ENCODE data around the gene UTP15.
A peak's percentile ranks its signal among the peaks of the same experiment; 100 is the strongest.

Gene UTP15

GRCh38 chr5:73587923-73588322 lies 22.4 kb downstream of the UTP15 start:
- Histone ChIP-seq H3K27me3 (ENCODE audit: control insufficient read depth in 3 of 3, insufficient read depth in 3 of 3, low read depth in 1 of 3, low read length in 3 of 3) (no peaks in the 10 kb centered on the region), H3K23ac (ENCODE audit: low read depth, low read length, poor library complexity) (no peak overlapping the region), H2BK5ac (ENCODE audit: low read length) (no peak overlapping the region), H4K91ac (ENCODE audit: low read depth, low read length, poor library complexity) (no peak overlapping the region), H2AK5ac (ENCODE audit: low read depth, low read length) (no peak overlapping the region), H2BK15ac (ENCODE audit: low read length) (no peak overlapping the region), H3K14ac (ENCODE audit: low read length) (no peak overlapping the region), H3K4me3 (ENCODE audit: low read length in 2 of 2) (no peak overlapping the region), H3K27ac (replicated peaks; ENCODE audit: low read length) (no peak overlapping the region), H2BK12ac (ENCODE audit: low read length) (no peak overlapping the region), H3K9me3 (replicated peaks in 1 of 2; ENCODE audit: control insufficient read depth in 2 of 2, insufficient read depth in 1 of 2, low read depth in 1 of 2, low read length in 2 of 2) (no peaks in the 10 kb centered on the region), H3K79me1 (ENCODE audit: low read depth, low read length) (no peaks in the 10 kb centered on the region), H3K36me3 (replicated peaks in 1 of 2; ENCODE audit: control insufficient read depth in 2 of 2, insufficient read depth in 2 of 2, low read length in 2 of 2) (peaks cover 0 to 6% of the 10 kb centered on the region in 2 donors), H3K4me1 (ENCODE audit: control insufficient read depth in 2 of 2, insufficient read depth in 1 of 2, low read depth in 1 of 2, low read length in 2 of 2) (no peaks in the 10 kb centered on the region), H3K4ac (ENCODE audit: low read length) (no peak overlapping the region), H2AFZ (ENCODE audit: low read length) (no peak overlapping the region), H2BK120ac (ENCODE audit: low read depth, low read length) (no peak overlapping the region), H3K18ac (ENCODE audit: low read length) (no peak overlapping the region), H4K8ac (ENCODE audit: low read depth, low read length) (no peak overlapping the region), H3K4me2 (ENCODE audit: insufficient read depth, low read length, poor library complexity, severe bottlenecking) (no peak overlapping the region), H3K9ac (ENCODE audit: low read depth, low read length, poor library complexity) (no peak overlapping the region)
- WGBS, 2 donors (ENCODE audit: extremely low coverage in 2 of 2, insufficient read length in 2 of 2, insufficient replicate concordance in 1 of 2), result no CpG with 5 or more reads among the region's 1 CpG
- no peak for DNase-seq (ENCODE audit: low spot score)

- H3K18ac ChIP-seq (ENCODE audit: low read length), result no peak overlapping the region
- H4K8ac ChIP-seq (ENCODE audit: low read depth, low read length), result no peak overlapping the region
- no peak overlapping the region for H2BK15ac ChIP-seq (ENCODE audit: low read length)
- H2BK12ac ChIP-seq (ENCODE audit: low read length), result no peak overlapping the region
- no peak overlapping the region for H2AK5ac ChIP-seq (ENCODE audit: low read depth, low read length)
- H3K9me3 ChIP-seq (replicated peaks in 1 of 2; ENCODE audit: control insufficient read depth in 2 of 2, insufficient read depth in 1 of 2, low read depth in 1 of 2, low read length in 2 of 2), result no peaks in the 10 kb centered on the region
- no peaks in the 10 kb centered on the region for H3K27me3 ChIP-seq (ENCODE audit: control insufficient read depth in 3 of 3, insufficient read depth in 3 of 3, low read depth in 1 of 3, low read length in 3 of 3)
- H2BK5ac ChIP-seq (ENCODE audit: low read length), result no peak overlapping the region
- H3K4me2 ChIP-seq (ENCODE audit: insufficient read depth, low read length, poor library complexity, severe bottlenecking), result no peak overlapping the region
- no peak overlapping the region for H3K14ac ChIP-seq (ENCODE audit: low read length)
- no peaks in the 10 kb centered on the region for H3K4me1 ChIP-seq (ENCODE audit: control insufficient read depth in 2 of 2, insufficient read depth in 1 of 2, low read depth in 1 of 2, low read length in 2 of 2)
- H2AFZ ChIP-seq (ENCODE audit: low read length), result no peak overlapping the region
- no peak overlapping the region for H3K4me3 ChIP-seq (ENCODE audit: low read length in 2 of 2)
- H3K27ac ChIP-seq (replicated peaks; ENCODE audit: low read length), result no peak overlapping the region
- no CpG with 5 or more reads among the region's 4 CpGs for WGBS, 2 donors (ENCODE audit: extremely low coverage in 2 of 2, insufficient read length in 2 of 2, insufficient replicate concordance in 1 of 2)
- peak; percentile 72 for DNase-seq (ENCODE audit: low spot score)
- no peak overlapping the region for H4K91ac ChIP-seq (ENCODE audit: low read depth, low read length, poor library complexity)
- no peak overlapping the region for H3K9ac ChIP-seq (ENCODE audit: low read depth, low read length, poor library complexity)
- no peak overlapping the region for H2BK120ac ChIP-seq (ENCODE audit: low read depth, low read length)
- no peaks in the 10 kb centered on the region for H3K79me1 ChIP-seq (ENCODE audit: low read depth, low read length)
- H3K36me3 ChIP-seq (replicated peaks in 1 of 2; ENCODE audit: control insufficient read depth in 2 of 2, insufficient read depth in 2 of 2, low read length in 2 of 2), result no peaks in the 10 kb centered on the region
- H3K23ac ChIP-seq (ENCODE audit: low read depth, low read length, poor library complexity), result no peak overlapping the region
- H3K4ac ChIP-seq (ENCODE audit: low read length), result no peak overlapping the region
Measured at GRCh38 chr5:73591102-73591695, 25.7 kb downstream of the UTP15 start.

GRCh38 chr5:73591698-73592501 lies 26.4 kb downstream of the UTP15 start:
- Histone ChIP-seq H3K4me3 (ENCODE audit: low read length in 2 of 2) (no peak overlapping the region), H3K79me1 (ENCODE audit: low read depth, low read length) (no peaks in the 10 kb centered on the region), H2AFZ (ENCODE audit: low read length) (no peak overlapping the region), H3K9me3 (replicated peaks in 1 of 2; ENCODE audit: control insufficient read depth in 2 of 2, insufficient read depth in 1 of 2, low read depth in 1 of 2, low read length in 2 of 2) (no peaks in the 10 kb centered on the region), H3K36me3 (replicated peaks in 1 of 2; ENCODE audit: control insufficient read depth in 2 of 2, insufficient read depth in 2 of 2, low read length in 2 of 2) (no peaks in the 10 kb centered on the region), H2BK5ac (ENCODE audit: low read length) (no peak overlapping the region), H3K14ac (ENCODE audit: low read length) (no peak overlapping the region), H3K23ac (ENCODE audit: low read depth, low read length, poor library complexity) (no peak overlapping the region), H2BK120ac (ENCODE audit: low read depth, low read length) (no peak overlapping the region), H3K9ac (ENCODE audit: low read depth, low read length, poor library complexity) (no peak overlapping the region), H3K18ac (ENCODE audit: low read length) (no peak overlapping the region), H2AK5ac (ENCODE audit: low read depth, low read length) (no peak overlapping the region), H3K27me3 (ENCODE audit: control insufficient read depth in 3 of 3, insufficient read depth in 3 of 3, low read depth in 1 of 3, low read length in 3 of 3) (no peaks in the 10 kb centered on the region), H3K27ac (replicated peaks; ENCODE audit: low read length) (no peak overlapping the region), H3K4me1 (ENCODE audit: control insufficient read depth in 2 of 2, insufficient read depth in 1 of 2, low read depth in 1 of 2, low read length in 2 of 2) (no peaks in the 10 kb centered on the region), H4K91ac (ENCODE audit: low read depth, low read length, poor library complexity) (no peak overlapping the region), H4K8ac (ENCODE audit: low read depth, low read length) (no peak overlapping the region), H2BK15ac (ENCODE audit: low read length) (no peak overlapping the region), H2BK12ac (ENCODE audit: low read length) (no peak overlapping the region), H3K4ac (ENCODE audit: low read length) (no peak overlapping the region), H3K4me2 (ENCODE audit: insufficient read depth, low read length, poor library complexity, severe bottlenecking) (no peak overlapping the region)
- WGBS, 2 donors (ENCODE audit: extremely low coverage in 2 of 2, insufficient read length in 2 of 2, insufficient replicate concordance in 1 of 2), result no CpG with 5 or more reads among the region's 4 CpGs
- DNase-seq (ENCODE audit: low spot score), result no peak

GRCh38 chr5:73592551-73592950 lies 27.0 kb downstream of the UTP15 start:
- H2BK120ac ChIP-seq (ENCODE audit: low read depth, low read length), result no peak overlapping the region
- no peak overlapping the region for H4K8ac ChIP-seq (ENCODE audit: low read depth, low read length)
- no peaks in the 10 kb centered on the region for H3K9me3 ChIP-seq (replicated peaks in 1 of 2; ENCODE audit: control insufficient read depth in 2 of 2, insufficient read depth in 1 of 2, low read depth in 1 of 2, low read length in 2 of 2)
- no peak overlapping the region for H3K27ac ChIP-seq (replicated peaks; ENCODE audit: low read length)
- H3K79me1 ChIP-seq (ENCODE audit: low read depth, low read length), result no peaks in the 10 kb centered on the region
- H3K18ac ChIP-seq (ENCODE audit: low read length), result no peak overlapping the region
- no peak overlapping the region for H3K9ac ChIP-seq (ENCODE audit: low read depth, low read length, poor library complexity)
- no peak overlapping the region for H2BK12ac ChIP-seq (ENCODE audit: low read length)
- no peaks in the 10 kb centered on the region for H3K27me3 ChIP-seq (ENCODE audit: control insufficient read depth in 3 of 3, insufficient read depth in 3 of 3, low read depth in 1 of 3, low read length in 3 of 3)
- H2BK5ac ChIP-seq (ENCODE audit: low read length), result no peak overlapping the region
- no peak overlapping the region for H3K4ac ChIP-seq (ENCODE audit: low read length)
- H3K36me3 ChIP-seq (replicated peaks in 1 of 2; ENCODE audit: control insufficient read depth in 2 of 2, insufficient read depth in 2 of 2, low read length in 2 of 2), result no peaks in the 10 kb centered on the region
- no peak overlapping the region for H2AK5ac ChIP-seq (ENCODE audit: low read depth, low read length)
- DNase-seq (ENCODE audit: low spot score), result no peak
- no peak overlapping the region for H3K4me3 ChIP-seq (ENCODE audit: low read length in 2 of 2)
- no peak overlapping the region for H3K4me2 ChIP-seq (ENCODE audit: insufficient read depth, low read length, poor library complexity, severe bottlenecking)
- no CpG with 5 or more reads among the region's 1 CpG for WGBS, 2 donors (ENCODE audit: extremely low coverage in 2 of 2, insufficient read length in 2 of 2, insufficient replicate concordance in 1 of 2)
- H3K23ac ChIP-seq (ENCODE audit: low read depth, low read length, poor library complexity), result no peak overlapping the region
- H3K4me1 ChIP-seq (ENCODE audit: control insufficient read depth in 2 of 2, insufficient read depth in 1 of 2, low read depth in 1 of 2, low read length in 2 of 2), result no peaks in the 10 kb centered on the region
- H2BK15ac ChIP-seq (ENCODE audit: low read length), result no peak overlapping the region
- H3K14ac ChIP-seq (ENCODE audit: low read length), result no peak overlapping the region
- no peak overlapping the region for H2AFZ ChIP-seq (ENCODE audit: low read length)
- H4K91ac ChIP-seq (ENCODE audit: low read depth, low read length, poor library complexity), result no peak overlapping the region

Measured in neuronal stem cell (in vitro differentiated cells).